Left ventricle myocardium superior (tissue), 1 donor: ENCODE data around the gene CALHM6. TPM values are rescaled to one million over a fixed set of nuclear protein-coding genes. Genes with fewer than 3 reads are reported as not detected.

ENCODE experiments used
- ATAC-seq: fragments of 200-7000 bp; cut with Tn5 transposase; one replicate; pipeline ENCODE4 v1.9.1; 2020; ENCODE audit warnings: mild to moderate bottlenecking, moderate library complexity
- DNase-seq: peaks from one replicate; pipeline ENCODE4 v3.0.0-alpha.2; 2020
- intact Hi-C: fragments of 100-400 bp; cut with micrococcal nuclease; formaldehyde crosslinking; loops from one replicate; pipeline ENCODE4 v1.11.0; 2022
- total RNA-seq: library from RNA; stranded (reverse); fragmentation: NEBNext Ultra II Directional; extraction: Animal tissue kit (Norgen Biotek cat#: 25700); gene quantifications from one replicate; pipeline ENCODE4 v1.2.1, GENCODE V29; 2021
- donor health status: DM: no; HTN: yes; CAD: no; lungs with severe emphysema.

The CALHM6 gene
- total RNA-seq, 1 donor from 2014 or later: 1.2 TPM

- ATAC-seq (peak; percentile 58), DNase-seq (no peak)
- intact Hi-C loops: loop anchor here (10.0 kb wide), 1 partner anchor 149 kb away; no protein-coding TSS in a partner anchor
These were observed 17.1 kb upstream of the CALHM6 start for GRCh38 chr6:116444092-116444491.

GRCh38 chr6:116444575-116444974 lies 16.6 kb upstream of the CALHM6 start:
- no peak for DNase-seq
- ATAC-seq: no peak
- intact Hi-C loops: loop anchor here (10.0 kb wide), 1 partner anchor 150 kb away; no protein-coding TSS in a partner anchor

GRCh38 chr6:116445102-116445501 lies 16.1 kb upstream of the CALHM6 start:
- no peak for ATAC-seq
- intact Hi-C loops: loop anchor here (10.0 kb wide), 1 partner anchor 150 kb away; no protein-coding TSS in a partner anchor
- DNase-seq: no peak

GRCh38 chr6:116446399-116446798 lies 14.8 kb upstream of the CALHM6 start:
- no peak for DNase-seq
- ATAC-seq: no peak
- intact Hi-C loops: loop anchor here (10.0 kb wide), 1 partner anchor 152 kb away; no protein-coding TSS in a partner anchor

- ATAC-seq: no peak
- intact Hi-C loops: loop anchor here (10.0 kb wide), 1 partner anchor 152 kb away; no protein-coding TSS in a partner anchor
These were observed 14.1 kb upstream of the CALHM6 start for GRCh38 chr6:116447052-116447451.

GRCh38 chr6:116447496-116448011 lies 13.6 kb upstream of the CALHM6 start:
- intact Hi-C loops: loop anchor here (10.0 kb wide), 1 partner anchor 153 kb away; no protein-coding TSS in a partner anchor
- ATAC-seq (peak; percentile 53), DNase-seq (no peak)

More at GRCh38 chr6:116447052-116447451, 14.1 kb upstream of the CALHM6 start:
- no peak for DNase-seq

- ATAC-seq: no peak
- intact Hi-C loops: loop anchor here (10.0 kb wide), 1 partner anchor 155 kb away; no protein-coding TSS in a partner anchor
- DNase-seq: no peak
These were observed 11.6 kb upstream of the CALHM6 start for GRCh38 chr6:116449565-116449964.

- intact Hi-C loops: no loop called here
- DNase-seq: no peak
- no peak for ATAC-seq
These were observed 10.9 kb upstream of the CALHM6 start for GRCh38 chr6:116450185-116450710.

- intact Hi-C loops: no loop called here
- ATAC-seq (peak; percentile 49), DNase-seq (peak; percentile 26)
These were observed 10.1 kb upstream of the CALHM6 start for GRCh38 chr6:116450769-116451740.

- intact Hi-C loops: no loop called here
These were observed 9.3 kb upstream of the CALHM6 start for GRCh38 chr6:116451916-116452315.

GRCh38 chr6:116452531-116452930 lies 8.6 kb upstream of the CALHM6 start:
- intact Hi-C loops: no loop called here
- DNase-seq (no peak), ATAC-seq (no peak)

More at GRCh38 chr6:116451916-116452315, 9.3 kb upstream of the CALHM6 start:
- ATAC-seq (no peak), DNase-seq (no peak)

- intact Hi-C loops: no loop called here
These were observed 5.1 kb upstream of the CALHM6 start for GRCh38 chr6:116456106-116456505.

GRCh38 chr6:116456927-116457326 lies 4.2 kb upstream of the CALHM6 start:
- intact Hi-C loops: no loop called here
- ATAC-seq (no peak), DNase-seq (no peak)

More at GRCh38 chr6:116456106-116456505, 5.1 kb upstream of the CALHM6 start:
- DNase-seq (no peak), ATAC-seq (no peak)

GRCh38 chr6:116458264-116458663 lies 2.9 kb upstream of the CALHM6 start:
- ATAC-seq (no peak), DNase-seq (no peak)
- intact Hi-C loops: no loop called here

- no peak for DNase-seq
- ATAC-seq: no peak
- intact Hi-C loops: no loop called here
These were observed 1.2 kb upstream of the CALHM6 start for GRCh38 chr6:116459927-116460326.

- intact Hi-C loops: no loop called here
- DNase-seq (peak; percentile 79), ATAC-seq (peak; percentile 84)
These were observed 1.0 kb downstream of the CALHM6 start for GRCh38 chr6:116461932-116462885.

GRCh38 chr6:116463301-116463700 lies 2.1 kb downstream of the CALHM6 start:
- intact Hi-C loops: no loop called here
- ATAC-seq: no peak
- DNase-seq: no peak

- DNase-seq (no peak), ATAC-seq (no peak)
- intact Hi-C loops: no loop called here
These were observed 4.1 kb downstream of the CALHM6 start for GRCh38 chr6:116465246-116465645.

- intact Hi-C loops: no loop called here
- ATAC-seq: no peak
- no peak for DNase-seq
These were observed 5.9 kb downstream of the CALHM6 start for GRCh38 chr6:116467096-116467495.
